BJ (cell line): ENCODE results near the gene SPRR5. TPM values are rescaled to one million over a fixed set of nuclear protein-coding genes. Genes with fewer than 3 reads are reported as not detected.

Source experiments
- CTCF ChIA-PET: fragments of 350-600 bp; formaldehyde crosslinking; extraction: SDS; loops from one replicate; lab custom pipeline; 2021; ENCODE audit warnings: antibody characterized with exemption, inconsistent platforms; lab: Yijun Ruan, JAX
- POLR2A ChIA-PET: fragments of 300-600 bp; sonication (Branson Sonifier 250); formaldehyde crosslinking; extraction: SDS; loops from one replicate; lab custom pipeline; 2021; ENCODE audit warnings: antibody characterized with exemption; lab: Charles Lee
- DNase-seq: peaks from one replicate; pipeline ENCODE4 v3.0.0-alpha.2; 2011; ENCODE audit warnings: low read depth
- H3K27me3 ChIP-seq: 2 replicates; pipeline ENCODE4 v1.6.0; 2011; ENCODE audit warnings: low read length; ENCODE audit not compliant: control insufficient read depth, insufficient read depth
- H3K36me3 ChIP-seq: 2 replicates; pipeline ENCODE4 v1.5.1; 2011; ENCODE audit warnings: low read length; ENCODE audit not compliant: control insufficient read depth, insufficient read depth
- H3K4me3 ChIP-seq: 2 replicates; pipeline ENCODE4 v1.5.1; 2011; ENCODE audit warnings: low read depth, mild to moderate bottlenecking, control low read depth, low read length
- polyA plus RNA-seq: library from polyadenylated mRNA; depleted of rRNA; stranded (reverse); fragments of >200 nt; gene quantifications from 2 replicates; pipeline ENCODE4 v1.2.3, GENCODE V29; 2011
- TF ChIP-seq, protein P1 (sequence below): IDR thresholded peaks from 2 replicates; pipeline ENCODE4 v1.5.1; 2011; ENCODE audit warnings: low read depth, mild to moderate bottlenecking, control low read depth, inconsistent platforms, low read length, moderate library complexity; ENCODE audit not compliant: insufficient read depth

Gene SPRR5
- polyA plus RNA-seq, 1 experiment, result not detected

DNA sequence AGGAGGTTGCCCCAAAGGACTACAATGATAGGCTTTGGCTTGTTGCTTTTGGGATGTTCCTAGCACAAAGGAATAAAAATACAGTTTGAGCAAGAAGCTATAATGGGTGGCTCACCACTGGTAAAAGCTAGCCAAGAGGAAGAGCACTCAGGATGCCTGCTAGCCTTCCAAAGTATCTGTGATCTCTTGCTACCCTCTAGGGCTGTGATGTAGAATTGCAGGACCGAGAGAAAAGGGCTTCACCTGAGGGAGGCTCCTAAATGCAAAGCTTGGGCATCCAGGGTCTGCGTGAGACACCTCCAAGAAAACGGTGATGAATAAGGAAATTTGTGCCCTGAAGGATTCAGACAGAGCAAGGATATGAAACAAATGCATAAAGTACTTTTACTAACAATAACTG is 20.9 kb upstream of the SPRR5 start:
- H3K36me3 ChIP-seq, result no peaks in the 10 kb centered on the region
- no peak overlapping the region for H3K4me3 ChIP-seq
- no peak for DNase-seq
- ChIA-PET POLR2A (no interaction called here), CTCF (interaction anchor here (0.5 to 6.0 kb wide), 25 partner anchors 9 to 533 kb away, joined by 3 to 147 read pairs (median 4); partner anchors contain the start of genes IVL, LCE6A and SMCP)
- TF ChIP-seq, protein P1, sequence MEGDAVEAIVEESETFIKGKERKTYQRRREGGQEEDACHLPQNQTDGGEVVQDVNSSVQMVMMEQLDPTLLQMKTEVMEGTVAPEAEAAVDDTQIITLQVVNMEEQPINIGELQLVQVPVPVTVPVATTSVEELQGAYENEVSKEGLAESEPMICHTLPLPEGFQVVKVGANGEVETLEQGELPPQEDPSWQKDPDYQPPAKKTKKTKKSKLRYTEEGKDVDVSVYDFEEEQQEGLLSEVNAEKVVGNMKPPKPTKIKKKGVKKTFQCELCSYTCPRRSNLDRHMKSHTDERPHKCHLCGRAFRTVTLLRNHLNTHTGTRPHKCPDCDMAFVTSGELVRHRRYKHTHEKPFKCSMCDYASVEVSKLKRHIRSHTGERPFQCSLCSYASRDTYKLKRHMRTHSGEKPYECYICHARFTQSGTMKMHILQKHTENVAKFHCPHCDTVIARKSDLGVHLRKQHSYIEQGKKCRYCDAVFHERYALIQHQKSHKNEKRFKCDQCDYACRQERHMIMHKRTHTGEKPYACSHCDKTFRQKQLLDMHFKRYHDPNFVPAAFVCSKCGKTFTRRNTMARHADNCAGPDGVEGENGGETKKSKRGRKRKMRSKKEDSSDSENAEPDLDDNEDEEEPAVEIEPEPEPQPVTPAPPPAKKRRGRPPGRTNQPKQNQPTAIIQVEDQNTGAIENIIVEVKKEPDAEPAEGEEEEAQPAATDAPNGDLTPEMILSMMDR, result peak; percentile 70
- H3K27me3 ChIP-seq, result no peaks in the 10 kb centered on the region

GRCh38 chr1:152928671-152929070 is 18.3 kb upstream of the SPRR5 start:
- ChIA-PET POLR2A (no interaction called here), CTCF (interaction anchor here (1.2 kb wide), 1 partner anchor 57 kb away, joined by 12 read pairs; no protein-coding TSS in a partner anchor)
- no peak for DNase-seq

GRCh38 chr1:152932170-152932811 is 14.7 kb upstream of the SPRR5 start:
- Histone ChIP-seq H3K4me3 (no peak overlapping the region), H3K36me3 (no peaks in the 10 kb centered on the region), H3K27me3 (no peaks in the 10 kb centered on the region; the same call in 1 of the 2 replicates)
- POLR2A ChIA-PET, result no interaction called here
- CTCF ChIA-PET, result interaction anchor here (1.3 to 3.0 kb wide), 2 partner anchors 61 to 63 kb away, joined by 4 to 7 read pairs; no protein-coding TSS in a partner anchor
- TF ChIP-seq, protein P1, result no peak
- no peak for DNase-seq

More at GRCh38 chr1:152928671-152929070, 18.3 kb upstream of the SPRR5 start:
- Histone ChIP-seq H3K27me3 (no peaks in the 10 kb centered on the region; the same call in 1 of the 2 replicates), H3K36me3 (no peaks in the 10 kb centered on the region), H3K4me3 (no peak overlapping the region)
- TF ChIP-seq, protein P1, result no peak

GRCh38 chr1:152933196-152933595 is 13.8 kb upstream of the SPRR5 start:
- POLR2A ChIA-PET, result no interaction called here
- Histone ChIP-seq H3K27me3 (no peaks in the 10 kb centered on the region; the same call in 1 of the 2 replicates), H3K4me3 (no peak overlapping the region), H3K36me3 (no peaks in the 10 kb centered on the region)
- TF ChIP-seq, protein P1, result no peak
- CTCF ChIA-PET, result interaction anchor here (1.3 to 3.0 kb wide), 2 partner anchors 62 to 64 kb away, joined by 4 to 7 read pairs; no protein-coding TSS in a partner anchor
- DNase-seq, result no peak

DNA sequence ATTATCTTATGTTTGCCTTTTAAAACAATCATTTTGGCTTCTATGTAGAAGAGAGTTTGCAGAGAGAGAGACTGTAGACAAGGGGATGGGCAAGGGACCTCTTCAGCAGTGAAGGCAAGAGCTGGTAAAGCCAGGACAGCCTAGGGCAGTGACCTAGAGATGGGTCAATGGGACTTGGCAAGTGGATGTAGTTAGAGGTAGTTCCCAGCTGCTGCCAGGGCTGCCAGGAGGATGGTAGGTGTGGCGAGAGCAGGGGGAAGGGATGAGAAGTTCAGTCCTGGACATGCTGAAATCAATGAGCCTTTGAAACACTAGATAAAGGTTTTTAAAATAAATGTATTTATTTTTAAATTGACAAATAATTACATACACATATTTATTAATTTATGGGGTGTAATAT is 6.4 kb upstream of the SPRR5 start:
- DNase-seq, result no peak
- no peaks in the 10 kb centered on the region for H3K36me3 ChIP-seq
- CTCF ChIA-PET, result no interaction called here
- no peaks in the 10 kb centered on the region for H3K27me3 ChIP-seq
- POLR2A ChIA-PET, result no interaction called here
- TF ChIP-seq, protein P1, result no peak
- H3K4me3 ChIP-seq, result no peak overlapping the region
